Activated naive CD4-positive, alpha-beta T cell treated with anti-CD3 and anti-CD28 coated beads, Interleukin-2, amount 50 U/mL, for 24 hours (primary cell): ENCODE data around the gene ZNF593.
A peak's percentile ranks its signal among the peaks of the same experiment; 100 is the strongest.

Experiments used
- H3K27ac Mint-ChIP-seq: one replicate; pipeline ENCODE4 v1.8.0; 2021; ENCODE audit warnings: mild to moderate bottlenecking, mixed read lengths
- H3K27me3 Mint-ChIP-seq: one replicate; pipeline ENCODE4 v1.8.0; 2021; ENCODE audit warnings: mixed read lengths
- H3K36me3 Mint-ChIP-seq: one replicate; pipeline ENCODE4 v1.8.0; 2021; ENCODE audit warnings: mixed read lengths
- H3K4me1 Mint-ChIP-seq: one replicate; pipeline ENCODE4 v1.8.0; 2021; ENCODE audit warnings: mixed read lengths
- H3K4me3 Mint-ChIP-seq: one replicate; pipeline ENCODE4 v1.8.0; 2021; ENCODE audit warnings: mild to moderate bottlenecking, mixed read lengths
- H3K9me3 Mint-ChIP-seq: one replicate; pipeline ENCODE4 v1.8.0; 2021; ENCODE audit warnings: mixed read lengths

Gene ZNF593

GRCh38 chr1:26169669-26170471 is at the start of gene ZNF593:
ZNF593 (plus strand) TSS chr1:26169908; CDS start chr1:26169984, 76 bp downstream.
- H3K36me3 Mint-ChIP-seq: peaks cover 5% of the 10 kb centered on the region
- H3K4me1 Mint-ChIP-seq: peaks cover 3% of the 10 kb centered on the region
- no peaks in the 10 kb centered on the region for H3K27me3 Mint-ChIP-seq
- H3K4me3 Mint-ChIP-seq: peak within 1 kb of the TSS; percentile 96
- H3K27ac Mint-ChIP-seq: peak within 1 kb of the TSS; percentile 91
- no peaks in the 10 kb centered on the region for H3K9me3 Mint-ChIP-seq

GRCh38 chr1:26121854-26122773 is 47.6 kb upstream of the ZNF593 start:
- H3K9me3 Mint-ChIP-seq: no peaks in the 10 kb centered on the region
- H3K4me3 Mint-ChIP-seq: no peak overlapping the region
- H3K36me3 Mint-ChIP-seq: peaks cover 7% of the 10 kb centered on the region
- no peaks in the 10 kb centered on the region for H3K27me3 Mint-ChIP-seq
- peaks cover 62% of the 10 kb centered on the region for H3K4me1 Mint-ChIP-seq
- peak overlapping the region; percentile 68 for H3K27ac Mint-ChIP-seq

DNA sequence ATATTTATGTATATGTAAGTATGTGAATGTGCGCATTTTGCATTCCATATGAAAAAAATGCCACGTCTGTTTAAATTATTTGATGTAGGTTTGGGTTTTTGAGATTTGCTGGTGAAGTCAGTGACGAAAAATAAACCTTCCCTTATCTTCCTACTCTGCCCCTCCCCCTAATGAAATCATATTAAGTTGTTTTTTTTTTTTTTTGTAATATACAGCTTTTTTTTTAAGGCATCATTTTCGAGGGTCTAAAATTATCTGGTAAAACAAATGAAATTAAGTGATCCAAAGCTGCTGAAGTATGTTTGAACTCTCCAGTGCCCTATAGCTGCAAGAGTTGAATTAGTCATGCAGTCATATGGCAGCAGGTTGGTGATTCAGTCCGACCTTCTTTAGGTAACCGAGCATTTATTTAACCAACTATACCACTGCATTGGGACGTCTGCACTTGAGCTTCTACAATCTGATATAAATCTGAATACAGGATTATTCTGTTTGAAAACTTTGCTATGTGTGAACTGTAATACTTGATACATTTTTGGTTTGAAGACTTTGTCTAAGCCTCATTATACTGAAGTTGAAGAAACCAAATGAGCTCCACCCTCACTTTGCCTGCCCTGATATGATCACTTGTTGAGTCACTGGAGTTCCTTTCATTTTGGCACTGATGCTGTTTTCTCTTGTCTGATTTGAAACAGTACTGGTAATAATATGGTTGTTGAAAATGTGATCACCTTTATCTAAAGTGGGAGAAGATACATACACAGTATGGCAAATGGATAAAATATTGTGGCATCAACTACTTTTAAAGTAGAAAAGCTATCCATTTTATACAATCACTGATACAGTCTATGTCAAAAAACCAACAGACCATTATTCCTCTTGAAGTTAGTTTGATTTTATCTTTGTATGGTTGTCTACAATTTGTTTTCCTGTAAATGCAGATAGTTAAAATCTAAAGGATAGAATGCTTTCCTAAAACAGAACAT is 46.4 kb upstream of the ZNF593 start:
- Mint-ChIP-seq H3K27ac (peak overlapping the region; percentile 24), H3K4me3 (peak overlapping the region; percentile 0), H3K27me3 (no peaks in the 10 kb centered on the region), H3K36me3 (peaks cover 5% of the 10 kb centered on the region), H3K9me3 (no peaks in the 10 kb centered on the region), H3K4me1 (peaks cover 67% of the 10 kb centered on the region)

- Mint-ChIP-seq H3K4me3 (peak overlapping the region; percentile 3), H3K4me1 (peaks cover 65% of the 10 kb centered on the region), H3K27me3 (no peaks in the 10 kb centered on the region), H3K9me3 (no peaks in the 10 kb centered on the region), H3K36me3 (peaks cover 3% of the 10 kb centered on the region), H3K27ac (peak overlapping the region; percentile 41)
Observed at GRCh38 chr1:26124418-26125331, 45.0 kb upstream of the ZNF593 start.

DNA sequence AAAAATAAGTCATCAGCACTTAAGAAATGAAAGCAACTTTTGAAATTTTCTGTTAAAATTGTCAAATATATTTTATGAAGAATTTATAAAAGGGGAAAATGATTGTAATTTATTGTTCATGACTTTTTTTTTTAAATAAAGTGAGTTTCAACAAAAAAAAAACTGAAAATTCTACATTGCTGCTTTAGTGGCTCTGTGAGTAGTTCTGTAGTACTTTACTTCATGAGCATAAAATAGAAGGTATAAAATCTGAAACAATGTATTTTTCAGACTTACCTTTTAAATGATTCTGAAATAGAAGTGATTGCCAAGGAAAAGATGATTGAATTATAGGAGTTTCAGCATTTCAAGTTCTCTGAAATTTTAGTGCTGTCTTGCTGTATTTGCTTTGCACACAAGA is 44.3 kb upstream of the ZNF593 start:
- H3K27ac Mint-ChIP-seq: no peak overlapping the region
- H3K4me1 Mint-ChIP-seq: peaks cover 58% of the 10 kb centered on the region
- no peaks in the 10 kb centered on the region for H3K9me3 Mint-ChIP-seq
- H3K36me3 Mint-ChIP-seq: peaks cover 3% of the 10 kb centered on the region
- no peaks in the 10 kb centered on the region for H3K27me3 Mint-ChIP-seq
- no peak overlapping the region for H3K4me3 Mint-ChIP-seq

GRCh38 chr1:26125946-26126320 is 43.8 kb upstream of the ZNF593 start:
- H3K27me3 Mint-ChIP-seq: no peaks in the 10 kb centered on the region
- H3K36me3 Mint-ChIP-seq: peaks cover 3% of the 10 kb centered on the region
- H3K4me1 Mint-ChIP-seq: peaks cover 57% of the 10 kb centered on the region
- H3K27ac Mint-ChIP-seq: peak overlapping the region; percentile 73
- no peaks in the 10 kb centered on the region for H3K9me3 Mint-ChIP-seq
- peak overlapping the region; percentile 71 for H3K4me3 Mint-ChIP-seq

DNA sequence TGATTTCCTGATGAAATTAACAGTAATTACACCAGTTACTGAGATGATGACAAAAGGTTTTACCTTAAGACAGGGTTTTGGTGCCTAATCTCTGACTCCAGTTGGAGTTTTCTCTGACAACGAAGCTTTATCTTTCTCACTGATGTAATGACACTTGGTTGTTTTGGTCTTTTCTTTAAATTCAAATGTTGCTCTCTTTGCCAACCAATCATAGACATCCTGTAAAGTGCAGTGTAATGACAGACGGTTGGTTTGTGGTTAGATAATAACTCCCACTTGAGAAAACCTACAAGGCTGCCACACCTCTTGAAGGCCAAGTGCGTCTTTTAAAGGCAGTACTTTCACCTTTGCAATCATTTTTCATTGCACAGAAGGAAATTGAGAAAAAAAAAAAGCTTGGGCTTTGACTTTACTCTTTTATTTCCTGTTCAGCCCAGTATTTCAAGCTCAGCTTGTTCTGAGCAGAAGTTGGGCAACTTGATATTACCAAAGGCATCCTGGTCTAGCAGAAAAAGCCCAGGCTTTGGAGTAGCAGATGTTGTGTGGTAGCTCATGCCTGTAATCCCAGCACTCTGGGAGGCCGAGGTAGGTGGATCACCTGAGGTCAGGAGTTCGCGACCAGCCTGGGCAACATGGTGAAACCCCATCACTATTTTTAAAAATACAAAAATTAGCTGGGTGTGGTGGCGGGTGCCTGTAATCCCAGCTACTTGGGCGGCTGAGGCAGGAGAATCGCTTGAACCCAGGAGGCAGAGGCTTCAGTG is 43.2 kb upstream of the ZNF593 start:
- Mint-ChIP-seq H3K4me1 (peaks cover 57% of the 10 kb centered on the region), H3K9me3 (no peaks in the 10 kb centered on the region), H3K27me3 (no peaks in the 10 kb centered on the region), H3K4me3 (peak overlapping the region; percentile 71), H3K36me3 (peaks cover 3% of the 10 kb centered on the region), H3K27ac (peak overlapping the region; percentile 73)

DNA sequence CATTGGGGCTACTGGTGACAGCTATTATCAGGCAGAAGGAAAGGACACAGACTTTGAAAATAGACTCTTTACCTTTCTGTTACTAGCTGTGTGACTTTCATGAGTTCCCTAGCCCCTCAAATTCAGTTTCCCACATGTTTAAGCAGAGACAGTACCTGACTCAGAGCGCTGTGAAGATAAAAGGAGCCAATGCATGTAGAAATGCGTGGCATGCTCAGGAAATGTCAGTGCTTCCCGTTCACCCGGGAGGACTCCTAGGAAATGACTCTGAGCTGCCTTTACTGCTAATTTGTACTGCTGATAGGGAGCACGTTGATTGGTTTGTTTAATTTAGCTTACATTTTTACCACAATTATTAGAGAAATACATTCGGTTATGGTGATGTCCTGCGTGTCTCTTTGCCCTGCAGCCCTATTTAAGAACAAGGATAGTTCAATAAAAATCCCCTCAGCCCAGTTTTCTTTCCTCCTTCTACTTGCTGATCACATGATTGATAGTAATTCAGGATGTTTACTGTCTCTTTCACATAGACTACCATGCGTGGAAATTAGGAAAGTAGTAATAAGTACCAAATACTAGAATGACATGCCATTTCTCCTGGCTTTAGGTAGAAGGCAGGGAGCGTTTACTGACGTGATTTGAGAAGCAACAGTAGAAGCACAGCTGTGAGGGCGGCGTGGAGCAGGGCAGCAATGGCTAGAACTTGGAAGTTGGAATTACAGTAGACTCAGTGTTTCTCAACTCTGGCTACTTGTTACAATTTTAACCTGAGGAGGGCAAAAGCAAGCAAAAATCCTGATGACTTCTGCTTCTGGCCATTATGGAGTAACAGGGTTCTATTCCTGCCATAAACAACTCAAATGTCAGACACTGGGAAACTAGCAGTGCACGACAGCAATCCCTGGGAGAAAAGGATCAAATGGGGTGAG is 42.2 kb upstream of the ZNF593 start:
- Mint-ChIP-seq H3K4me1 (peaks cover 53% of the 10 kb centered on the region), H3K4me3 (peak overlapping the region; percentile 8), H3K27ac (peak overlapping the region; percentile 47), H3K27me3 (no peaks in the 10 kb centered on the region), H3K9me3 (no peaks in the 10 kb centered on the region), H3K36me3 (no peaks in the 10 kb centered on the region)

- Mint-ChIP-seq H3K27ac (no peak overlapping the region), H3K36me3 (no peaks in the 10 kb centered on the region), H3K4me1 (peaks cover 37% of the 10 kb centered on the region), H3K4me3 (no peak overlapping the region), H3K9me3 (no peaks in the 10 kb centered on the region), H3K27me3 (no peaks in the 10 kb centered on the region)
Observed at GRCh38 chr1:26129778-26130177, 39.9 kb upstream of the ZNF593 start.

GRCh38 chr1:26130695-26131094 is 39.0 kb upstream of the ZNF593 start:
- no peaks in the 10 kb centered on the region for H3K27me3 Mint-ChIP-seq
- no peaks in the 10 kb centered on the region for H3K9me3 Mint-ChIP-seq
- no peaks in the 10 kb centered on the region for H3K36me3 Mint-ChIP-seq
- H3K27ac Mint-ChIP-seq: no peak overlapping the region
- H3K4me1 Mint-ChIP-seq: peaks cover 30% of the 10 kb centered on the region
- no peak overlapping the region for H3K4me3 Mint-ChIP-seq

- Mint-ChIP-seq H3K36me3 (no peaks in the 10 kb centered on the region), H3K27me3 (no peaks in the 10 kb centered on the region), H3K4me1 (peaks cover 16% of the 10 kb centered on the region), H3K27ac (no peak overlapping the region), H3K4me3 (no peak overlapping the region), H3K9me3 (no peaks in the 10 kb centered on the region)
Observed at GRCh38 chr1:26132128-26132833, 37.4 kb upstream of the ZNF593 start.

- Mint-ChIP-seq H3K27ac (no peak overlapping the region), H3K36me3 (no peaks in the 10 kb centered on the region), H3K4me1 (peaks cover 11% of the 10 kb centered on the region), H3K4me3 (no peak overlapping the region), H3K9me3 (no peaks in the 10 kb centered on the region), H3K27me3 (no peaks in the 10 kb centered on the region)
Observed at GRCh38 chr1:26132834-26133167, 36.9 kb upstream of the ZNF593 start.
